GM19239 (cell line): ENCODE results near the gene FIBP.
A peak's percentile ranks its signal among the peaks of the same experiment; 100 is the strongest.
"Not testable (repeated sequence)": the region's sequence is repeated elsewhere in the genome, so short reads cannot be mapped to it uniquely, and the experiment has no call there.

ENCODE experiments used
- DNase-seq: peaks from one replicate; pipeline ENCODE4 v3.0.0; 2011; ENCODE audit warnings: low spot score; ENCODE audit not compliant: insufficient read length
- FAIRE-seq: peaks from 2 replicates; lab custom pipeline; 2011; peaks lifted over from hg19 to GRCh38; lab: Jason Lieb, UNC

Gene FIBP

GRCh38 chr11:65915101-65915820 lies 27.0 kb upstream of the FIBP start:
- FAIRE-seq (no peak), DNase-seq (no peak)

DNA sequence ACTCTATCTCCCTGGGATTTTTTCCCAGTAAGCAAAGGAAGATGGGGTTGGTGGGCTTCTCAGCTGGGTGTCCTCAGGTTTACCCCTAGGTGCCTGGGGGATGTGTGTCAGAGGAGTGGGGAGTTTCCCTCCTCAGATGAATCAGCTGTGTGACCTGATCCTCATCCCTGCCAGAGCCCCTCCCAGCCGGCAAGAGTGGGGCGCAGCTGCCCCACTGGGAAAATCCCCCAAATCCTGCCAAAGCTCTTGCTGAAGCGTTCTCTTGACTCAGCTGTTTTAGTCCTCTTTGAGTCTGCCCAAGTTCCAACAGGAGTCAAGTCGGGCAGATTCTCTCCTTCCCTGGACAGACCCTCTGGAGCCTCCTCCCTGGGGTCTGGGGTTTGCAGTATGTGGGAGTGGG lies 24.6 kb upstream of the FIBP start:
- no peak for FAIRE-seq
- DNase-seq, result no peak

GRCh38 chr11:65911682-65912568 lies 23.7 kb upstream of the FIBP start:
- FAIRE-seq (no peak), DNase-seq (no peak)

DNA sequence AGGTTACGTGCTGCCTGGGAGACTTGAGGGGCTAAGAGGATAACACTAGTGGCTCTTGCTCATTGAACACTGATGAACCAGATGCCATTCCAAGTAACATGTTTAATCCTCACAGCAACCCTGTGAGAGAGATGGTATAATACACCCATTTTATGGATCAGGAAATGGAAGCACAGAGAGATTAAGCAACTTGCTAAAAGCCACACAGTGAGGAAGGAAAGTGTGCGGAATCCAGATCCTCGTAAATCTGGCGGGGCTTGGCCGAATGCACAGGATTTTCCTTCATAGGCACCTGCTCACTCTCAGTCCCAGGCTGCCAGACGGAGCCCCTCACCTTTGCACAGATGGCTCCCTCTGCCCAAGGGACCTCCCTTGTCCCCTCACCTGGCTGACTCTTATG lies 19.6 kb upstream of the FIBP start:
- no peak for FAIRE-seq
- no peak for DNase-seq

- FAIRE-seq (no peak), DNase-seq (no peak)
Observed at GRCh38 chr11:65906602-65907001, 18.3 kb upstream of the FIBP start.

DNA sequence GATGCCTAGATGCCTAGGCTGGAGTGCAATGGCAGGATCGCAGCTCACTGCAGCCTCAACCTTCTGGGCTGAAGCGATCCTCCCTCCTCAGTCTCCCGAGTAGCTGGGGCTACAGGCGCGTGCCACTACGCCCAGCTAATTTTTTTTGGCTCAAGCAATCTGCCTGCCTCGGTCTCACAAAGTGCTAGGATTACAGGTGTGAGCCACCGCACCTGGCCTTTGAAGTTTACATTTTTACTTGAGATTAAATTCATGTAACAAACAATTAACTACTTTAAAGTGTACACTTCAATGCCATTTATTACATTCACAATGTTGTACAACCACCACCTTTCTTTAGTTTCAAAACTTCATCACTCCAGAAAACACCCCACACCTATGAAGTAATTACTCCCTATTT lies 15.4 kb upstream of the FIBP start:
- no peak for DNase-seq
- no peak for FAIRE-seq

- DNase-seq, result no peak
Observed at GRCh38 chr11:65903068-65903481, 14.8 kb upstream of the FIBP start.

DNA sequence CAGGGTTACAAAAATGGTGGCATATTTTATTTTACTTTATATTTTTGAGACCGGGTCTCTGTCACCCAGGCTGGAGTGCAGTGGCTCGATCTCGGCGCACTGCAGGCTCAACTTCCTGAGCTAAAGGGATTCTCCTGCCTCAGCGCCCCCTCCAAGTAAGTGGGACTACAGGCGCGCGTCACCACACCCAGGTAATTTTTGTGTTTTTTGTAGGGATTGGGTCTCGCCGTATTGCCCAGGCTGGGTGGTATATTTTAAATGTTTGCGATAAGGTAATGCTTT lies 12.6 kb upstream of the FIBP start:
- FAIRE-seq, result no peak
- DNase-seq, result no peak

More at GRCh38 chr11:65903068-65903481, 14.8 kb upstream of the FIBP start:
- no peak for FAIRE-seq

DNA sequence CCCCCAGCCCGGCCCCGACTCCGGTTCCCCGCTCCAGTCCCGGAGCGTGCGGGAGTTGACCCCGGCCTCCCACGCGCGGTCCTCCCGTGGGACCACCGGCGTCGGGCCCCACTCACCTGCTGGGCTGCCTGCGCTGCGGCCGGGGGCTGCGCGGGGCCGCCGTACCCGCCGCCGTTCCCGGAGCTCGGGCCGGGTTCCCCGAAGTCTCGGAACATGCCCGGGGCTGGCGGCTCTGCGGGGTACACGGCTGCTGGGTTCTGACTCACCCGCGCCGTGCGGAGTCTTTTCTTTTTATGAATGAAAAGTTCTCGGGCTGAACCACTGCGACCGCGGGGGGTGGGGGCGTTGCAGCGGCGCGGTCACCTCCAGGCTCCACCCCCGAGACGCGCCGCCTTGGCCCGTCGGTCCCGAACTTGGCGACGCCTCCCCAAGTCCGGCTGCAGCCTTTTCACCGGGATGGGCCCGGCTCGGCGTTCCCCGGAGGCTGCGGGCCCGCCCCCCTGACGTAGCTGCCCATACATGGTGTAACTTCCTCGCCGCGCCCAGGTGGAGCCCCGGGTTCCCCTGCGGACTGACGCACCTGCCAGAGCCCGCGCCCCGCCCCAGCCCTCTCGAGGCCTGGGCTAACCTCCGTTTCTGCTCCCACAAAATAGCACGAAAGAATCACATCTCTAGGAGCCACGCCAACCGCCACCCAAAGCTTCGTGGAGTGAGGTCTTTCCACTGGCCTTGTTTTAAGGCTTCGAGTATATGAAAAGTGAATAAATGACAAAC lies 12.0 kb upstream of the FIBP start, which contains the start of gene FOSL1:
FOSL1 (minus strand) TSS at position 264 of the 774 bp plus-strand sequence; CDS start at position 215, 49 bp downstream.
- FAIRE-seq, result peak; percentile 18
- peak; percentile 76 for DNase-seq

DNA sequence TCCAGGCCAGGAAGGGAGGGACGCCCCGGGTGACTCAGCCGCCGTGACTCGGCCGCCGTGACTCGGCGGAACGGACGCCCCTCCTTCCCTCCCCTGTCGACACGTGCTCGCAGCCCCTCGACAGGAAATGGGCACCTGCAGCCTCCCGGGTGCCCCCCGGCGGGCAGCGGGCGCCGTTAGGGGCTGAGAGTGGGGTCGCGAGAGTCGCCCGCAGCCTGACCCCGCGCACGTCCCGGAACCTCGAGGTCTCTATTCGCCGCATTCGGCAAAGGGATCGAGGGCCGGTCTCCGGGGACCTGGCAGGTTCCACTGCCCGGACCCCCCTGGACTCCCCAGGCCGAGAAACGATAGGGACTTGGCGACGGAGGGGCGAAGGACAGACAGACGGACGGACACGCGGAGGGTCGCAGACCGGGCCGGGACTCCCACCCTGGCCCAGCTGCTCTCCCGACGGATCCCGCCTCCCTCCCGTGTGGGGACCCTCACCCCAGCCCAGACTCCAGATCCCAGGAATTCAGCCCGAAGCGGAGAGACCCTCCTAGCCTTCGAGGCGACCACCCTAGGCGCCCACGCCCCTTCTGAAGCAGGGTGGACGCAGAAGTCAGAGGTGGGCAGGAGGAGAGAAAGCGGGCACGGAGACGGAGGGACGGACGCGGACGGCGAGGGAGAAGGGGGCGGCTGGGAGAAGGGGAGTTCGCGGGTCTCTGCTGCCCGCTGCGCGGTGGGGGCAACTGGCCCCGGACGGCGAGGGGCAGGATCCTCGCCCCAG lies 11.3 kb upstream of the FIBP start:
- DNase-seq (no peak), FAIRE-seq (no peak)

DNA sequence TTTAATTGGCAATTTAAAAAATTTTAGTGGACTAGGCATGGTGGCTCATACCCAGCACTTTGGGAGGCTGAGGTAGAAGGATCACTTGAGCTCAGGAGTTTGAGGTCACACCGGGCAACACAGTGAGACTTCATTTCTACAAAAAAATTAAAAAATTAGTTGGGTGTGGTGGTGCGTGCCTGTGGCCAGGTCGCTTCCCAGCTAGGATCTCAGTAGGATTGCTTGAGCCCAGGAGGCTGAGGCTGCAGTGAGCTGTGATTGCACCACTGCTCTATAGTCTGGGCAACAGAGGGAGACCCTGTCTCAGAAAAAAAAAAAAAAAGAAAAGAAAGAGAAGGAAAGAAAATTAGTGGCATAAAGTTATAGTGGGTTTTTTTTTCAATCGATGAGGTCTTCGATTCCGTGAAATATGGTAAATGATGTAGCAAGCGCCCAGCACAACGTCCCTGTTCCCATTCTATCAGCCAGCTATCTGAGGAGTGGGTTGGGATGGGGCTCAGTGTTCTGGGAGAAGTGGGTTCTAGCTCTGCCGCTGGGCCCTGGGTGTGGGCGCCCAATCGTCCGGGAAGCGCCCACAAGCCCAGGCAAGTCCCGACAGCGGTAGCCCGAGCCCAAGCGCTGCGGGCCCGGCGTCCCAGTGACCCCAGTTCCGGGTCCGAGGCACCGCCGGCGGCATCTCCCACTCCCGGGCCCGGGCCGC lies 10.5 kb upstream of the FIBP start:
- DNase-seq (no peak), FAIRE-seq (no peak)

DNA sequence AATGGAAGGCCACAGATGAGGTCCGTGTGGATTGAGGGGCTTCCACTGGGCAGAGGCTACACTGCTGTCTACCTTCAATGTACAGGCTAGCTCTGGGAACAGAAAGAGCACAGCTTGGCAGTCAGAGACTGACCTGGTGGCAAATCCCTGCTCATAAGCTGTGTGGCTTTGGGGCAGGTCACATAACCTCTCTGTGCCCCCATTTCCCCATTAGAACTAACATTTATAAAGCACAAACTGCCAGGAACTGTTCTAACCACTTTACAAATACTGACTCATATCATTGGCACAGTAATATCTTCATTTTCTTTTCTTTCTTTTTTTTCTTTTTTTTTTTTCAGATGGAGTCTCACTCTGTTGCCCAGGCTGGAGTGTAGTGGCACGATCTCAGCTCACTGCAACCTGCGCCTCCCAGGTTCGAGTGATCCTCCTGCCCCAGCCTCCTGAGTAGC lies 8.8 kb upstream of the FIBP start:
- FAIRE-seq (no peak), DNase-seq (no peak)

DNA sequence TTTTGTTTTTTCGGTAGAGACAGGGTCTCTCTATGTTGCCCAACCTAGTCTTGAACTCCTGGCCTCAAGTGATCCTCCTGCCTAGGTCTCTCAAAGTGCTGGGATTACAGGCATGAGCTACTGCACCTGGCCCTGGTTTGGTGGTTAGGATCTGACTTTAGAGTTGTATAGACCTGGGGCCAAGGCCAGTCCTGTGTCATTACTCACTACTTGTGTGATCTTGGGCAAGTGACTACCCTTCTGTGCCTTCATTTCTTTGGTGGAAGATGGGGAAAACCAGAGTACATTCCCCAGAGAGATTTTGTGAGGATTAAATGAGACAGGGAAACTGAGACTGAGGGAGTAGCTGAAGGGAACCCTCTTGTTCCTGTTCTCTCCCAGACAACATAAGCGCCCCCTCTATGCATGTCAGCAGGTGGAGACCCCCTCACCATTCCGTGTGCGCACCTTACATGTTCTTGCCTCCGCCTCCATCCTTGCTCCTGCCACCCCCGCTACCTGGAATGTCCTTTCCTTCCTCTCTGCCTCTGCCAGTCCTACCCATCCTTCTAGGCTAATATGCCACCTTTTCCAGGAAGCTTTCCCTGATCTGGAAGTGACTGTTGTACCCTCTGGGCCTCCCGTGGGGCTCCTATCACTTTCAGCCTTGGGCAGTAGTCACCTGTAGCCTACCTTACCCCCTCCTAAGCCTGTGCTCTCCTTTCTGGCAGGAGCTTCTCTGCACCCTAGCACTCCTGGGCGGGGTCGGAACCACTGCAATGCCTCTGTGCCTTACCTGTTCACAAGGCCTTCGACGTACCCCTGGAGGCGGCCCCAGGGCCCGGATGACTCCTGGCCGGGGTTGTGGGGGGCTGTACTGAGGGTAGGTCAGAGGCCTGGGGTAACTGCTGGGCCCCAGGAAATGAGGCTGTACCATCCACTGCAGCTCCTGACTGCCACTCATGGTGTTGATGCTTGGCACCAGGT lies 8.0 kb upstream of the FIBP start:
- FAIRE-seq, result no peak
- no peak for DNase-seq

- FAIRE-seq (no peak), DNase-seq (no peak)
Observed at GRCh38 chr11:65895482-65895981, 7.3 kb upstream of the FIBP start.

DNA sequence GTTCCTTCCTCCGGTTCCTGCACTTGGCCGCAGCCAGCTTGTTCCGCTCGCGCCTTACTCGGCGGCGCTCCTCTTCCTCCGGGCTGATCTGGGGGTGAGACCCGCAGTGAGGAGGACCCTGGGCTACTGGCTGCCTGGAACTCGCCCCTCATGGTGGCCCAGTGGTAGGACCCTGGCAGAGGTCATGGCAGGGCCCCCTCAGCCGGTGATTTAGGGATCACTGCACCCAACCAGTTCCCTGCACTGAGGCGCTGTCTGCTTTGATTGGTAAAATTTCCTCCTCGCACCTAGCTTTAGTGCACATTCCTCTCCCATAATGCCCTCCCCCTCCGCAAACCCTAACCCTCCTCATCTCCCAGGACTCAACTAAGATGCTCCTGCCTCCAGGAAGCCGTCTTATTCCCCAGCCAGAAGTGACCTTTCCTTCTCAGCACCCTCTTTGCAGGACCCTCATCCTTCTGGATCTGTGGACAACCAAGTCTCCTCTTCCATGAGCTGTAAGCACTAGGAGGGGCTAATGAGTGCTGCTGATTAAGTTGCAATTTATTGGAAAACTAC lies 5.8 kb upstream of the FIBP start:
- DNase-seq, result no peak
- no peak for FAIRE-seq

DNA sequence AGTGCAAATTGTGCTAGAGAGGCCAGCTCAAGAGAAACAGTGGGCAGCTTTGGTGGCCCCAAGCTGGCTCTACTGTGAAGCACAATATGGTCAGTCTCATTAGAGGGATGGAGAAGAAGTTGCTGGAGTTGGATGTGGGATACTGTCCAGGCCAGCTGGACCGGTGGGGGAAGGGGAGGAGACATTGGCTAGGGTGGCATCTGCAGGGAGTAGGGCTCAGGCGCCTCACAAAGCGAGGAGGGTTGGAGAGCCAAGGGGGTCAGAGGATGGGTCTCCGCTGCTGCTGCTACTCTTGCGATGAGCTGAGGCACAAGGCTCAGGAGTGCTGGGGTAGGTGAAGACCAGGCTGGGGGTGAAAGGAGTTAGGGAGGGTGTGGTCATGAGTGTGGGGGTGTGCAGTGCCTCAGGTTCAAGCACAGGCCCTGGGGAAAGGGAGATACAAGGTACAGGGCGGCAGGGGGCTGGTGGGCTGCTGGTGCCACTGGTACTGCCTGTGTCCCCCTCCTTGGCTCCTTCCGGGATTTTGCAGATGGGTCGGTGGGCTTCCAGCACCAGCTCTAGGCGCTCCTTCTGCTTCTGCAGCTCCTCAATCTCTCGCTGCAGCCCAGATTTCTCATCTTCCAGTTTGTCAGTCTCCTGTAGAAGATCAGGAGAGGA lies 4.5 kb upstream of the FIBP start:
- FAIRE-seq, result no peak

DNA sequence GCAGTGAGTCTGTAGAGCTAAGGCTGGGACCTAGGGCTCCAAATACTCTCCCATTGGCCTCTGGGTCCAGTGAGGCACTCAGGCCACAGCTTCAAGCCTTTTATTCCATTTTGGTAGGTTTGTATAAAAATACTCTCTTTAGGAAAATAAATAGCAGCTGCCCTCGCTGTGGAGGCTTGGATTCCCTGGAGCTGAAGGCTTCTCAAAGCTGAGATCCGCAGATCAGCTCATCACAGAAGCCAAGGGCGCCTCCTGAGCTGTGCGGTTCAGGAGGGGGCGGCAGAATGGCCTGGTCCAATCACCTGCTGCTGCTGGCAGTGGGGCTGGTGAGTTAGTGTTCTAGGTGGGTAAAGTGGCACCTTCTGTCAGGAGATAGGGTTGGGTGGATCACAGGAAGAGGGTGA lies 3.9 kb upstream of the FIBP start:
- not testable (repeated sequence) for DNase-seq
- FAIRE-seq, result peak; percentile 21

More for the DNA sequence above, 4.5 kb upstream of the FIBP start:
- DNase-seq, result no peak
